ENCODE results near the gene RNH1.

The RNH1 gene

DNA sequence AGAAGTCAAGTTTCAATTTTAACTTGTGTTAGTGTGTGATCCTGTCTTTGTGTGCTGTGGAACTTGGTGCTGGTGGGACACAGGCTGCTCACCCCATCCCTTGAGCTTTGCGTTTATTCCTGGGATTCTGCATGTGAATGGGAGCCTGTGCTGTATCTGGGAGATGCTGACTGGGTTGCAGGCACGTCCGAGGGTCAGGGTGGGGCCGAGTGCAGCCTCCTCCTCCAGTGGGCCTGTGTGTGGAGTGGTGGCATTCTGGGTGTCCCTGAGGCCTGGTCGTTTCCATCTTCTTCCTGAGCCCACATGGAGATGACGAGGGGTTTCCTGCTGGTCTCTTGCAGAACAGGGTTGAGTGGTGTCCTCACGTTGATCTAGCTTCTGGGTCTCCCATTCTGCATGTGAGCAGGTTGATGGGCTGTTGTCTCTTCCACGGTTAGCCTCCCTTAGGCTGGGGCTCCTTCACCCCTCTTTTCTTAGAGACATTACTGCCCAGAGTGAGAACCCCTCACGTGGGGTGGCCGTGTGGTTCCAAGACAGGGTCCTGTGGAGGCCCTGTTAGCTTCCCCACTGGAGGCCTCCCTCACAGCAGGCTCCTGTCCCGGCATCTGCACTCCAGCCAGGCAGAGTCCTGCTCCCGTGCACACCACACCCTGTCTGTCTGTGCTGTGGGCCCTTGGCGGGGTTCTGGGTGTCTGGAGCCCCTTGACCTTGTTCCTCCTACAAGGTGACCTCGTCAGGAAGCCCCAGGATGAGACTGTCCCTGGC is 52.1 kb downstream of the RNH1 start:
- DNase-seq = no peak

DNA sequence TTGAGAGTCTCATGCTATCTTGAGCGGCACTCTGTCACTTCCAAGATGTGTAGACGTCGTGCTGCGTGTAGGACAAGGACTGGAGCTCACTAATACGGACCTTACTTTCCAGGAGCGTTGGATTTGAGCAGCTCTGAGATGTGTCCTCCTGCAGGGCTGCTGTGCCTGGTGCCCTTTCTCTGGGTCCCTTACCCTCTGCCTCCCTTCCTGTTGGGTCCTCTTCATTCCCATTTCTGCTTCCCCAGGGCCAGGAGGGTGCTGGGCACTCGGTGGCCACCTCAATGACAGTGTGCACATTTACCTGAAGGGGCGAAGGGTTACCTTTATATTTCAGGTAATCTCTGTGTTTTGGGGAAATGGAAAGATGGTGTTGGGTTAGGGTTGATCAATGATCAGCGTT is 53.0 kb downstream of the RNH1 start:
- DNase-seq = no peak

DNA sequence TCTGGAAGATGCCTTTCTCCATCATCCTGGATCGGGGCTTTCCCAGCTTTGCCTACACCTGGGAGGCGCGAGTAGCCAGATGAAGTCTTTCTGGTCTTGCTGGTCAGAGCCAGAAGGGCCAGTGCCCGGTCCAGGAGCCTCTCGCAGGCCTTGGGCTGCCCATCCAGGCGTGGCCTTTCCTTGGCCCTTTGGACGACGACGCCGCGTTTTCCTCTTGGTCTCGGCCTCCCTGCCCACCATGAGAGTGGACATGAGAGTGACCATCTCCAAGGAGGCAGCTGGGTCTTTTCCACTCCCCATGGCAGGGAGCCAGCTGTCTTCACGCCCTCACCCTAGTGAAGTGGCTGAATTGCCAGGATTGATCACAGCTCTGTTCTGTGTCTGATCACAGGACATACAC is 53.5 kb downstream of the RNH1 start:
- no peak for DNase-seq

DNA sequence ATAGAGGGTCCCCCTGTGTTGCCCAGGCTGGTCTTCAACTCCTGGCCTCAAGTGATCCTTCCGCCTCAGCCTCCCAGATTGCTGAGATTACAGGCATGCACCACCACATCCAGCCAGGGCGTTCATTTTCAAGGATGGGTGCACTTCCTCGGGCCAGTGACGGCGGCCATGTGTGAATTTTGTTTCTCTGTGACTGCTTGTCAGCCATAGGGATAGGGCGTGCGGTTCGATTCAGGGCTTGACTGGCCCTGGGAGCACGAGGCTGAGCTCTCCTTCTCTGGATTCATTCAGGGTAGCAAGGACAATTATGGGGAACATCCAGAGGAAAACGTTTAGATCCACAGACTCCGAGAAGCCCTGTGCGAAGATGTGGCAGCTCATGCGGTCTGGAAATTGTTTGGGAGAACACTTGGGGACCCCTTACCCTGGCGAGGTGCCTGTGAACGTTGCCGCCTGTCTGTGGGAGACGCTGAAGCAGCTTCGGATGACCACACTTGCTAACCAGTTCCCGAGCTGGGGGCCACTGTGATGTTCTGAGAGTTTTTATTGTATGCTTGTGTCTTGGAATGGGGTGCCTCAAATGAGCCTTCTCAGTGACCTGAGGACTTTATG is 54.0 kb downstream of the RNH1 start:
- no peak for DNase-seq

DNA sequence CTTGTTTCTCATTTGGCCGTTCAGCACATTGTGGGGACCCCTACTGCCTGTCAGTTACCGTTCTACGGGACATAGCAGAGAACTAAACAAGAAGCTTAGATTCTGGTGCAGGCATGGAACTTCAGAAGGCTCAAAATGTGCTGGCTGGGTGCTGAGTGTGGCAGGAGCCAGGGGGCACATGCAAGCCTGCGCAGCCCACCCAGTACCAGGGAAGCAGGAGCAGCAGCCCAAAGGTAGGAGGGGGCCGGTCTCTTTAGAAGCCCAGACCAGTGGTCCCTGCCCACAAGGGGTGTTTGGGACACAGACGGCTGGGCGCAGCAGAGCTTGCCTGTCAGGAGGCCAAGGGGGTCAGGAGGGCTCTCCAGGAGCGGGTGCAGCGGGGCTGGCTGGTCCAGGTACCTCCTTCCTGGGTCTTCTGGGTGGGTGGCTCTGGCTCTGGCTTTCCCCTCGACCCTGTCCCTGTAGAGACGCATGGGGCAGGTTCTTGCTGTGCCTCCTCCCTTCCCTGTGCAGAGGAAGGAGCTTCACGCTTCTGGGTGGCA is 54.8 kb downstream of the RNH1 start:
- no peak for DNase-seq

DNA sequence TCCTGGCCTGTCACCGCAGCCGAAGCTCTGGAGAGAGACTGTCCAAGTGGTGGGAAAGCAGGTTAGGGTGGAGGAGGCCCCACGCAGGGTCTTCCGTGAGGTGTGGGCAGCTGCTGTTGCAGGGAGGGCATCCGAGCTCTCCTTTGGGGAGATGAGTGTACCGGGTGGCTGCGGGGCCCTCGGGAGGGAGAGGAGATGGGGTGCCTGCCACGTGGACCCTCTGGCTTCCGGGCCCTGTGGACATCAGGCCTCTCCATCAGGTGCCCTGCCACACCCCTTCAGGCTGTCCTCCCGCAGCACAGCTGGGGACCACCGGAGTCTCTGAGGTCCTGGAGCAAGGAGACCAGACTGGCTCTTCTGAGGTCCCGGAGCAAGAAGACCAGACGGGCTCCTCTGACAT is 55.3 kb downstream of the RNH1 start:
- no peak for DNase-seq

DNA sequence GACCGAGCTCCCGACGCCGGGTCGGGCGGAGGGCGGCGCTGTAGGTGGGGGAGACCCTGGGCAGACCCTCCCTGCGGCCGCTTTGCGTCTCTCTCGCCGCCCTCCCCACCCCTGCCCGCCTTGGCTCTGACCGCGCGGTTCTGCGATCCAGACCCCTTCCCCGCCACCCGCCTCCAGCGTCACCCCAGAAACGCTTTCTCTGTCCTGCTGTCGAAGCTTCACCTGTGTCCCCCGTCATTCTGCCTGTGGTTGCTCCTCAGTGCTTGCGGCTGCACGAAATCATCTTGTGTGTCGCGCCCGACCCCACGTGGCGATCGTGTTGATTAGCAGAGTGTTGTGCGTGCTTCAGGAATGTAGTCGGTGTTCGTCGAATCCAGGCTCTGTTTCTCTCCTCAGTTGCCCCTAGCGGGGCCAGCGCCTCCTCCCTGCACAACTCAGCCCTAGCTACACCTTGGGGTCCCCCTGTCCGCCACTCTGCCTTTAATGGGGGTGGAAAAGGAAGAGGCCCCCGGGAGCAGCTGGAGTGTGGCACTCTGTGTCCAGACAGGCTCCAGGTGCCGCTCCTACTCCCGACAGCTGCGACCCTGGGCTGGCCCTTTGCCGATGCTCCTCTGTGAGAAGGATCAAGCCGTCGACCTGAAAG is 56.1 kb downstream of the RNH1 start:
- DNase-seq = peak; percentile 65

DNA sequence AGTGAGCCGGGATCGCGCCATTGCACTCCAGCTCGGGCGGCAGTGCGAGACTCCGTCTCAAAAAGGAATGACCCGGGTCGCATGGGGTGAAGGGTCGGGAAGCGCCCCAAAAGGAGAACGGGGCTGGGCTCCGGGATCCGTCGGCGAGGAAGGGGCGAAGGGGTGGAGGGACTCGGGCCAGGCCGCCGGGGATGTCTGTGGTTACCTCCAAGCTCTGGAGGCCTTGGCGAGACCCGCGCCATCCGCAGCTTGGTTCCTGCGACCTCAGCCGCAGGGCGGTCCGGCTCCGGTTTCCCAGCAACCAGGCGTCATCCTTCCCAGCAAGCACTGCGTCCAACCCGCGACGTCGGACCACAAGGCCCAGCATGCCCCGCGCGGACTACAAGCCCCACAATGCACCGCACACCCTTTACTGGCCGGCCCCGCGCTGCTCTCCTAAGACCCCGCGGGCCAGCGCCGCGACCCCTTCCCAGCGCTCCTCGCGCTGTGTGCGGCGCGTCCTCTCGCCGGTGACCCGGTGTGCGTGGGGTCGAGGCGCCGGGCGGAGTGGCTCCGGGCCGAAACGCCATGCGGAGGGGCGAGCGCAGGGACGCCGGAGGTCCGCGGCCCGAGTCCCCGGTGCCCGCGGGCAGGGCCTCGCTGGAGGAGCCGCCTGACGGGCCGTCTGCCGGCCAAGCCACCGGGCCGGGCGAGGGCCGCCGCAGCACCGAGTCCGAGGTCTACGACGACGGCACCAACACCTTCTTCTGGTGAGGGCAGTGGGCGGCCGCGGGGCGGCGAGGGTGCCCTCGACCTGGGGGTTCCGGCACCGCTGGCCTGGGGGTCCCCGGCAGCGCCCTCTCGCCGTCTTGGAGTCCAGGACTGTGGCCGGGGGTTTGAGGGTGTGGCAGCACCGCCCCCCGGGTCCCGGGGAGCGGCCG is 56.9 kb downstream of the RNH1 start, which contains the start of gene PTDSS2:
TSS of gene PTDSS2 (plus strand) at position 391 of the 920 bp plus-strand sequence. CDS start at position 568, 177 bp downstream.
- peak; percentile 92 for DNase-seq

DNA sequence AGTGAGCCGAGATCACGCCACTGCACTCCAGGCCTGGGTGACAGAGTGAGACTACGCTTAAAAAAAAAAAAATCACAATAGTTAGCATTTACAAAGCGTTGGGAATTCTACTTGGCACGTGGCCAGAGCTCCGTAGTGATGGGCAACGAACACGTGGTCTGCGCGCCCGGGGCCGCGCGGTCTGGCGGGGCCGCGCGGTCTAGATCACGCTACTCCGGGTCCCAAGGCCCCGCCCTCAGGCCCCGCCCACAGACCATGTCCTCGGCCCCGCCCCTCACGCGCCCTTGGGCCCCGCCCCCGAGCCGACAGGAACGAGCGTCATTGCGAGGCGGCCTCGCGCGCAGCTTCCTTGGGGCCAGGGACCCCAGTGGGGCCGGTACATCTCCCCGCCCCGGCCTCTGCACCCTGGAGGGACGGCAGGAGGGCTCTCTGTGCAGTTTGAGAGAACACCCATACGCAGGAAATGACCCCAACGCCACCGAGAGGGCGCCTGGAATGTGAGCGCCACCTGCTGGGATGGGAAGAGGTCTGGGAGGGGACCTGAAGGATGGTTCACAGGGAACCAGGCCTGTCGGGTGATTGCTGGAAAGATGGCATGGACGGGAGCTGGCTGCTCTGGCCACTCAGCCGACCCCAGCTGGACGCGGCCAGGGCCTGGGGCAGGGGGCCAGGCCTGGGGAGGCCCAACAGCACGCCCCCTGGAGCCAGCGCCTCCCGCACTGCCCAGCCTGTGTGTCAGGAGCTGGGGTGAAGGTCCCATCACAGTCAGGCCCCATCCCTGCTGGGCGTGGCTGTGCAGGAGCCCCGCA is 58.9 kb downstream of the RNH1 start:
- peak; percentile 83 for DNase-seq

DNA sequence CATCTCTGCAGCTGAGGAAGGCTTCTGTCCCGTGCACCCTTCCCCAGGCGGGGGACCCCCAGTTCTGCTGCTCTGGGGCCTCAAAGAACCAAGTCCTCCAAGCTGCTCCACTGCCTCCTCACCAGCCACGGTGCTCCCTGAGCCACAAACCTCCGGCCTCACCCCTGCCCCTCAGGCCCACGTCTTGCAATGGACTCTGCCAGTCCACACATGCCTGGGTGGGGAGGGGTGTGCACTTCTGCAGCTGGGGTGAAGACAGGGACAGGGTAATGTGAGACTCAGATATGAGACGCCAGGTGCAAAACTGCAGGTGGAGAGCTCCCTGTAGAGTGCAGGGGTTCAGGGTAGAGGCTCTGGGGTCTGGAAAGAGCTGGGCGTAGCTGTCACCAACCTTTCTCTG is 60.2 kb downstream of the RNH1 start:
- DNase-seq = no peak

DNA sequence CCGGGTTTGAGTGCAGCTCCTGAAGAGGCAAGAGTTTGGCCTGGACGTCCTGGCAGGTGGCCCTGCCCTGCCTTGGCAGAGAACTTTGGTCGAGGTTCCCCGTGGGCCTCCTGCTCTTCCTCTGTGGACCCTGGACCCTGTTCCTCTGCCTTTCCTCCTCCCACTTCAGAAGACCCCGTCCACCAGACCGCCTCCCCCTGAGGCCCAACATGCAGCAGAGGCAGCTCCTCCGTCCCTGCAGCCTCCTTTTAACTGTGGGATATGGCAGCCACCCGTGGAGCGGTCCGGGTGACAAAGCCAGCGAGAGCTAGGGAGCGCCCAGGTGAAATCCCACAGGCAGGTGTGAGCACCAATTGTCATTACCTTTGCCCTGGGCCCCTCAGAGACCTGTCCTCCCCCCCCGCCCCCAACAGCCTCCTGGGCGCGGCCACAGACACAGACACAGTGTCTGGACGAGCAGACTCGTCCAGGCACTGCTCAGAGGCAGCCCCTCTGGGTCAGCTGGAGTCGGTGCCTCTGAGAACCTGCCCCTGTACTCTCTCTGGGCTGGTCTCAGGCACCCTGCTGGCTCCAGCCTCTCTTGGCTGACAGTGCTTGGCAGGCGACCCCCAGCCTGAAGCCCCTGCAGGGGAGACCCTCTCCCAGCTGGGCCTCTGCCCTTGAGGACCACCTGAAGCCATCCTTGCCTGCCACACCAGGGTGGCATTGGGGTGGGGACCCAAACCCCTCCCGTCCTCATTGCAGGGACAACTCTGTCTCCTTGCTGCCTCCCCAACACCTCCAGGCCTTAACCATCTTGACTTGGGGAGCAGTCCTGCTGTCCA is 61.1 kb downstream of the RNH1 start:
- no peak for DNase-seq
